Spleen (tissue), 11 donors: ENCODE results near the gene BTRC. TPM values are rescaled to one million over a fixed set of nuclear protein-coding genes. Genes with fewer than 3 reads are reported as not detected.

ENCODE experiments used
- DNase-seq: peaks from one replicate; pipeline ENCODE4 v3.0.0-alpha.2; 2020
- H3K27ac ChIP-seq, 8 donors: fragments of 200-600 bp; sonication (generic) in 7 of 8; 1 replicate in 4 of 8; 2 replicates in 4 of 8; pipeline versions ENCODE4 v1.5.0 to v1.8.0; 2016 to 2021; ENCODE audit warnings: inconsistent platforms in 4 of 8, mild to moderate bottlenecking in 4 of 8, moderate library complexity in 1 of 8
- H3K27me3 ChIP-seq, 7 donors: fragments of 200-600 bp; sonication (generic) in 6 of 7; replicated peaks in 1 of 7; 1 replicate in 4 of 7; 2 replicates in 3 of 7; pipeline versions ENCODE4 v1.5.0 to v1.8.0; 2016 to 2021; ENCODE audit warnings: inconsistent platforms in 3 of 7, mild to moderate bottlenecking in 1 of 7
- H3K36me3 ChIP-seq, 6 donors: fragments of 200-600 bp; sonication (generic) in 5 of 6; 1 replicate in 4 of 6; 2 replicates in 2 of 6; pipeline versions ENCODE4 v1.5.0 to v1.8.0; 2016 to 2021; ENCODE audit warnings: inconsistent platforms in 2 of 6
- H3K4me1 ChIP-seq, 6 donors: fragments of 200-600 bp; sonication (generic) in 5 of 6; 1 replicate in 3 of 6; 2 replicates in 3 of 6; pipeline versions ENCODE4 v1.5.0 to v1.8.0; 2016 to 2021; ENCODE audit warnings: inconsistent platforms in 3 of 6
- H3K4me3 ChIP-seq, 8 donors: fragments of 200-600 bp; sonication (generic) in 7 of 8; 1 replicate in 4 of 8; 2 replicates in 4 of 8; pipeline versions ENCODE4 v1.5.0 to v1.8.0; 2016 to 2021; ENCODE audit warnings: inconsistent platforms in 4 of 8, mild to moderate bottlenecking in 4 of 8, moderate library complexity in 2 of 8
- H3K9me3 ChIP-seq, 8 donors: fragments of 200-600 bp; sonication (generic) in 7 of 8; 1 replicate in 4 of 8; 2 replicates in 4 of 8; pipeline versions ENCODE4 v1.5.0 to v1.8.0; 2016 to 2021; ENCODE audit warnings: inconsistent platforms in 4 of 8
- POLR2A ChIP-seq, 3 donors: fragments of 450-650 bp; IDR thresholded peaks; one replicate each; pipeline ENCODE4 v1.5.1; 2017; ENCODE audit warnings: antibody characterized with exemption in 3 of 3, mild to moderate bottlenecking in 1 of 3
- POLR2AphosphoS5 ChIP-seq, 3 donors: sonication (generic); formaldehyde crosslinking; IDR thresholded peaks; one replicate each; pipeline ENCODE4 v1.5.1; 2017; ENCODE audit warnings: antibody characterized with exemption in 3 of 3
- WGBS, 5 donors: extraction: QIAGEN DNeasy Blood & Tissue Kit in 3 of 5; methylation state at CpG; one replicate each; pipeline versions ENCODE4 v1.1.5 to v1.1.7; 2013 to 2018; 5-methylcytosine and 5-hydroxymethylcytosine counted together
- intact Hi-C: fragments of 100-400 bp; cut with DNase I; formaldehyde crosslinking; loops from one replicate; pipeline ENCODE4 v1.15.0; 2023; ENCODE audit warnings: low total_unique reads
- microRNA-seq, 3 donors: library from miRNA; unstranded; fragments of <30 nt; microRNA quantifications; one replicate each; pipeline versions ENCODE4 to v1.1.0, GENCODE V29; 2019 to 2020
- polyA plus RNA-seq, 3 donors: library from polyadenylated mRNA; stranded (reverse); fragments of 200-250 nt; gene quantifications; one replicate each; pipeline ENCODE4 v1.2.1, GENCODE V29; 2013
- small RNA-seq, 4 donors: library from RNA; depleted of rRNA; stranded (forward); fragments of <200 nt; gene quantifications; one replicate each; pipeline ENCODE3, GENCODE V24; 2016
- total RNA-seq, 7 donors: library from RNA; depleted of rRNA in 3 of 7; stranded (reverse); fragments of >200 nt in 3 of 7; fragmentation: NEBNext Ultra II Directional in 4 of 7; extraction: Animal tissue kit (Norgen Biotek cat#: 25700) in 4 of 7; gene quantifications; one replicate each; pipeline versions ENCODE4 v1.1.0 to v1.2.1, GENCODE V29; 2016 to 2021
- TF ChIP-seq, protein P1 (sequence below), 11 experiments: fragments of 200-600 bp in 7 of 11; fragments of 450-650 bp in 4 of 11; sonication (generic) in 4 of 11; IDR thresholded peaks in 8 of 11; conservative IDR thresholded peaks in 3 of 11; 1 replicate in 7 of 11; 2 replicates in 4 of 11; pipeline versions ENCODE4 v1.4.0 to v1.8.0; 2016 to 2021; ENCODE audit warnings: antibody characterized with exemption in 11 of 11, inconsistent platforms in 4 of 11, mild to moderate bottlenecking in 1 of 11
- donor health status: healthy with polysubstance abuse.
- donor health status: DM: no; HTN: no; CAD: no; lungs with moderate emphysema.
- donor health status: DM: no; HTN: no; CAD: no.
- donor health status: Bipolar disorder and iron deficiency.
- donor health status: healthy.
- donor health status: DM: no; HTN: no; CAD: no.
- donor health status: DM: yes; HTN: yes; CAD: no.

BTRC gene
- total and polyA plus RNA-seq, 10 donors: 2.7 to 23.9 (median 19.3) TPM

DNA sequence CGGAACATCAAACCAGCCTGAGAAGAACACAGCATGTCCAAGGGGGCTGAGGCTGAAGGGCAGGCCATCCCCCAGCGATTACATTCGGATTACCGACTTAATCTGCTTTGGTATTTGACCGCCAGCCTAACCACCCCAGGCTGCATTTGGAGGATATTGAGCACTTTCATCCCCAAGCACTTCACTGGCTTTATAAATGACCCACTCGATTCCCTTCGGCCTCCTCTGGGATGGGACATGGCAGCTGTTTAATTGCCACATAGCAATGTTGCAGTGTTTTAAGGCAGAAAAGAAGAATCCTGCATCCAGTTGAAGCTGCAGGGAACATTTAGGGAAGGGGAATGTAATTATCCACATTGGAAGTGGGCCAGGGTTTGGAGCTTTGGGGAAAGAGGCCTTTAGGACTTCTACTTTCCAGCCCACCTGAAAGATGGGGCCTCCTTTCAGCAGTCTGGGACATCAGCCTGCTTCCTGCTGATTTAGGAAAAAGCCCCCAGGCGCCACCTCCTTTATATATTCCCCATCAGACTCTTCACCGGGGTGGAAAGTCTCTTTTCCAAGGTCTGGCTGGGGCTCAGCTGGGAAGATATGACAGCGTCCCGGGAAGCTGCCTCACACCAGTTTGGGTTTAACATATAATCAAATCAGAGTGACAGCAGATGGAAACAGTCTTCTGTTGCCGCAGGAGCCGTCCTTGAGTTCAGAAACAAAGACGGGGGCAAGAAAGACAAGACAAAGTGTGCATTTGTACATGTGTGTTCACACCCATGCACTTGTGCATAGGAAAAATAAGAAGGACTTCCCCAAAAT, 243.3 kb downstream of the BTRC start:
- WGBS, 5 donors: 85 to 91% (median 88%) methylated on average over 14 of the region's 14 CpGs

DNA sequence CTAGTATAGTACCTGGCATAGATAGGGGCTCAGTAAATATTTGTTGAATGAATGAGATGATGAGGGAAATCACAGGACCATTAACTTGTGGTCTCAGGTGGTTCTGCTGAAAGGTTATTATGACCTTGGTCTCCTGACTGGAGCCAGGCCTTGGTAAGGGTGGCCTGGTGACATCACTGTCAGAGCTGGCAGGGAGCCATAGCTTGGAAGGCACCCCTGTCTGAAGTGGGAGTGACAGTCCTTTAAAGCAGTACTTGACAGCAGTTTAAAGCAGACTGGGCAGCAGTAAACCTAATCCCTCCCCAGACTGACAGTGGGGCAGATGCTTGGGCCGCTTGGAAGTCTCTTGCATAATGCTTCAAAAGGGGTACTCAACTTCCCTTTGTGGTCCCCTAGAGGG, 247.6 kb downstream of the BTRC start:
- no peaks in the 10 kb centered on the region for H3K27me3 ChIP-seq
- peaks cover 0 to 31% (median 10%) of the 10 kb centered on the region in 6 donors for H3K36me3 ChIP-seq
- intact Hi-C loops: loop anchor here (10.0 kb wide), 1 partner anchor 183 kb away; the partner anchor contains the start of gene NPM3
- H3K9me3 ChIP-seq: no peaks in the 10 kb centered on the region
- H3K4me1 ChIP-seq: no peaks in the 10 kb centered on the region
- TF ChIP-seq POLR2AphosphoS5 (IDR thresholded peaks at IDR 0.05) (no peak), POLR2A (IDR thresholded peaks at IDR 0.05) (no peak)
- TF ChIP-seq, protein P1, sequence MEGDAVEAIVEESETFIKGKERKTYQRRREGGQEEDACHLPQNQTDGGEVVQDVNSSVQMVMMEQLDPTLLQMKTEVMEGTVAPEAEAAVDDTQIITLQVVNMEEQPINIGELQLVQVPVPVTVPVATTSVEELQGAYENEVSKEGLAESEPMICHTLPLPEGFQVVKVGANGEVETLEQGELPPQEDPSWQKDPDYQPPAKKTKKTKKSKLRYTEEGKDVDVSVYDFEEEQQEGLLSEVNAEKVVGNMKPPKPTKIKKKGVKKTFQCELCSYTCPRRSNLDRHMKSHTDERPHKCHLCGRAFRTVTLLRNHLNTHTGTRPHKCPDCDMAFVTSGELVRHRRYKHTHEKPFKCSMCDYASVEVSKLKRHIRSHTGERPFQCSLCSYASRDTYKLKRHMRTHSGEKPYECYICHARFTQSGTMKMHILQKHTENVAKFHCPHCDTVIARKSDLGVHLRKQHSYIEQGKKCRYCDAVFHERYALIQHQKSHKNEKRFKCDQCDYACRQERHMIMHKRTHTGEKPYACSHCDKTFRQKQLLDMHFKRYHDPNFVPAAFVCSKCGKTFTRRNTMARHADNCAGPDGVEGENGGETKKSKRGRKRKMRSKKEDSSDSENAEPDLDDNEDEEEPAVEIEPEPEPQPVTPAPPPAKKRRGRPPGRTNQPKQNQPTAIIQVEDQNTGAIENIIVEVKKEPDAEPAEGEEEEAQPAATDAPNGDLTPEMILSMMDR (IDR thresholded peaks at IDR 0.05 in 8 of 11, conservative IDR thresholded peaks at IDR 0.05 in 3 of 11): no peak
- 43 to 68% (median 51%) methylated on average over 1 of the region's 1 CpG; no CpG with 5 or more reads in 1 of the 5 donors for WGBS, 5 donors
- no peak overlapping the region for H3K27ac ChIP-seq
- DNase-seq: peak; percentile 46
- H3K4me3 ChIP-seq: no peak overlapping the region

More for the DNA sequence above, 243.3 kb downstream of the BTRC start:
- TF ChIP-seq POLR2AphosphoS5 (IDR thresholded peaks at IDR 0.05) (no peak), POLR2A (IDR thresholded peaks at IDR 0.05) (no peak)
- TF ChIP-seq, protein P1 (IDR thresholded peaks at IDR 0.05 in 8 of 11, conservative IDR thresholded peaks at IDR 0.05 in 3 of 11): no peak
- Histone ChIP-seq H3K36me3 (no peaks in the 10 kb centered on the region), H3K4me3 (no peak overlapping the region), H3K4me1 (peaks cover 0 to 7% (median 0%) of the 10 kb centered on the region in 6 donors), H3K27me3 (no peaks in the 10 kb centered on the region), H3K27ac (no peak overlapping the region), H3K9me3 (no peaks in the 10 kb centered on the region)
- intact Hi-C loops: no loop called here
- DNase-seq: peak; percentile 33

DNA sequence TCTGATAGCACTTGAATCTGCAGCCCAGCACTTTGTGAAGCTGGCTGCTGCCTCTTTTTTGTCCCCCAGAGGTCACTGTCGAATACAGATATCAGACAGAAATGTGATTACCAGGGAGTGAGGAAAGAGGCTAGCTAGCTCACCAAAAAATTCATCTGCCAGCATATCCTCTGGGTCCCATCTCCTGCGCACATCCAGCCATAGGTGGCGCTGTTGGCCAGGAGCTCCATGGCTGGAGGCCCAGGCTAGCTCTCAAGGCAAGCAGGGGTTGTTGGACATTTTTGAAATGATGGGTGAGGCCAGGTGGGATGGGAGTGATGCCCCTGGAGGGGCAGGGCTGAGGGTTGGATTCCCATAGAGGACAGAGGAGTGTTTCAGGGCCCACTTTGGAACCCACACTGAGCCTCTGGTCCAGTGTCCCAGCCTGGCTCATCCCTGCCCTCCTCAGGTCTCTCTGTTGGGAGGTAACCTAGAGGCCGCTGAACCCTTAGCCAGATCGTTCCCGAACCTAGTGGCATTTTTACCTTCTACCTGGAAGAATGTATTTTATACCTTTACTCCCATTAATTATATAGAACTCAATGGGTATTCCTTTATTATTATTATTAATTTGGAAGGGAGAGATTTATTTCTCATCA, 248.9 kb downstream of the BTRC start:
- peaks cover 0 to 44% (median 16%) of the 10 kb centered on the region in 6 donors for H3K36me3 ChIP-seq
- peak; percentile 86 for DNase-seq
- H3K4me1 ChIP-seq: no peaks in the 10 kb centered on the region
- intact Hi-C loops: loop anchor here (10.0 kb wide), 1 partner anchor 182 kb away; the partner anchor contains the start of gene NPM3
- 58 to 72% (median 61%) methylated on average over 6 of the region's 6 CpGs for WGBS, 5 donors
- H3K4me3 ChIP-seq: no peak overlapping the region
- H3K27me3 ChIP-seq: no peaks in the 10 kb centered on the region
- TF ChIP-seq POLR2AphosphoS5 (IDR thresholded peaks at IDR 0.05) (peak in 2 of 3 donors; percentile 47 to 56), POLR2A (IDR thresholded peaks at IDR 0.05) (no peak)
- TF ChIP-seq, protein P1 (IDR thresholded peaks at IDR 0.05 in 8 of 11, conservative IDR thresholded peaks at IDR 0.05 in 3 of 11): peak; percentile 45 to 86 (median 74)
- H3K9me3 ChIP-seq: no peaks in the 10 kb centered on the region
- H3K27ac ChIP-seq: no peak overlapping the region

Small RNA genes within 50 kb of the gene (microRNA-seq; reads per million reads assigned to microRNA genes)
- gene MIR3158-1 (0 reads per million in 3 donors), gene MIR3158-2 (0 reads per million in 3 donors)

Small RNA genes within 50 kb of the gene (small RNA-seq; reads per million reads assigned to genes)
- gene MIR3158-1 (0 reads per million in 4 donors), gene RNU2-43P (0 to 0.07 (median 0) reads per million in 4 donors), gene RNU2-59P (0.40 to 0.76 (median 0.43) reads per million in 4 donors)

Other genes with a start within 250 kb of the BTRC start
- gene TLX1, start 222.9 kb upstream of the BTRC start, total RNA-seq: 10 to 100 TPM; 21.0 to 91.5 (median 35.0) TPM
- gene TLX1, start 222.9 kb upstream of the BTRC start, polyA plus RNA-seq: 10 to 100 TPM in 1 of 3 donors, 1 to 10 TPM in 2; 5.7 to 11.7 (median 7.5) TPM
- gene LBX1, start 124.7 kb upstream of the BTRC start, total RNA-seq: not detected
- gene LBX1, start 124.7 kb upstream of the BTRC start, polyA plus RNA-seq: not detected
- gene POLL, start 234.1 kb downstream of the BTRC start, total RNA-seq: 10 to 100 TPM; 27.6 to 36.7 (median 28.9) TPM
- 10 to 100 TPM; 22.3 to 40.3 (median 39.0) TPM for gene POLL, start 234.1 kb downstream of the BTRC start, polyA plus RNA-seq
- 1 to 10 TPM; 3.2 to 9.6 (median 5.4) TPM for gene DPCD, start 234.2 kb downstream of the BTRC start, total RNA-seq
- gene DPCD, start 234.2 kb downstream of the BTRC start, polyA plus RNA-seq: 1 to 10 TPM; 3.2 to 4.5 (median 4.4) TPM